HepG2 (cell line): ENCODE measurements around the gene F8. TPM values are rescaled to one million over a fixed set of nuclear protein-coding genes. Genes with fewer than 3 reads are reported as not detected.

Experiments
- ATAC-seq: fragments of 200-7000 bp; cut with Tn5 transposase; 3 replicates; pipeline ENCODE4 v1.9.1; 2020; ENCODE audit warnings: mild to moderate bottlenecking, moderate library complexity
- BruUV-seq: library from RNA; stranded (reverse); fragments of 400-500 nt; replicated peaks from 2 replicates; lab custom pipeline; 2021; lab: Mats Ljungman, UMichigan
- CTCF ChIA-PET: fragments of 300-600 bp; formaldehyde crosslinking; extraction: SDS; loops from one replicate; lab custom pipeline; 2021; ENCODE audit warnings: low total read pairs, inconsistent platforms, low intra/inter-chr PET ratio; lab: Yijun Ruan, JAX
- POLR2A ChIA-PET: fragments of 350-600 bp; sonication (Branson Sonifier 250); formaldehyde crosslinking; loops from one replicate; lab custom pipeline; 2020; ENCODE audit warnings: antibody characterized with exemption, inconsistent platforms; lab: Yijun Ruan, JAX
- DNase-seq: peaks from one replicate; pipeline ENCODE4 v3.0.0-alpha.2; 2015; ENCODE audit warnings: low spot score
- FAIRE-seq: peaks from 3 replicates; lab custom pipeline; 2011; peaks lifted over from hg19 to GRCh38; lab: Jason Lieb, UNC
- H2AFZ ChIP-seq: one replicate; pipeline ENCODE4 v1.6.1; 2011; ENCODE audit warnings: low read length, inconsistent platforms
- H3K27ac ChIP-seq: fragments of 300-600 bp; 3 replicates; pipeline ENCODE4 v1.8.0; 2011; ENCODE audit warnings: mixed run types, mild to moderate bottlenecking, mixed read lengths, low read length, inconsistent platforms; ENCODE audit not compliant: insufficient read depth; ENCODE audit errors: extremely low read length
- H3K27me3 ChIP-seq, 2 experiments: fragments of 200-600 bp in 1 of 2; 2 replicates in 1 of 2; 3 replicates in 1 of 2; pipeline versions ENCODE4 v1.6.0 to v1.8.0; 2011; ENCODE audit warnings: low read length in 2 of 2, mild to moderate bottlenecking in 2 of 2, moderate library complexity in 2 of 2, inconsistent platforms in 1 of 2; ENCODE audit not compliant: insufficient read depth in 2 of 2, control insufficient read depth in 1 of 2
- H3K36me3 ChIP-seq, 2 experiments: fragments of 200-600 bp in 1 of 2; replicated peaks in 1 of 2; 2 replicates in 1 of 2; 3 replicates in 1 of 2; pipeline versions ENCODE4 v1.5.1 to v1.8.0; 2011; ENCODE audit warnings: low read length in 2 of 2, inconsistent platforms in 1 of 2; ENCODE audit not compliant: insufficient read depth in 2 of 2, control insufficient read depth in 1 of 2
- H3K4me1 ChIP-seq: 2 replicates; pipeline ENCODE4 v1.5.1; 2012; ENCODE audit warnings: low read length, inconsistent platforms; ENCODE audit not compliant: insufficient read depth
- H3K4me2 ChIP-seq: 2 replicates; pipeline ENCODE4 v1.6.0; 2011; ENCODE audit warnings: low read depth, low read length, inconsistent platforms
- H3K4me3 ChIP-seq, 3 experiments: fragments of 200-600 bp in 1 of 3; sonication (generic), shearing (Covaris generic) in 1 of 3; replicated peaks in 1 of 3; 2 replicates each; pipeline ENCODE4 v1.5.1; 2011 to 2016; ENCODE audit warnings: low read length in 3 of 3, inconsistent platforms in 2 of 3, low read depth in 2 of 3, mild to moderate bottlenecking in 2 of 3, control low read depth in 1 of 3, mixed read lengths in 1 of 3; ENCODE audit not compliant: insufficient read depth in 1 of 3
- H3K79me2 ChIP-seq: one replicate; pipeline ENCODE4 v1.6.1; 2011; ENCODE audit warnings: low read length, inconsistent platforms; ENCODE audit not compliant: insufficient read depth
- H3K9ac ChIP-seq: 2 replicates; pipeline ENCODE4 v1.6.0; 2011; ENCODE audit warnings: mild to moderate bottlenecking, low read depth, low read length, inconsistent platforms; ENCODE audit not compliant: insufficient read depth
- H3K9me3 ChIP-seq: 2 replicates; pipeline ENCODE4 v1.5.1; 2012; ENCODE audit warnings: mild to moderate bottlenecking, low read length
- H4K20me1 ChIP-seq: 2 replicates; pipeline ENCODE4 v1.6.0; 2011; ENCODE audit warnings: inconsistent platforms, mild to moderate bottlenecking, low read length, moderate library complexity; ENCODE audit not compliant: insufficient read depth
- DZIP1 ChIP-seq: sonication (generic); formaldehyde crosslinking; IDR thresholded peaks from 2 replicates; pipeline ENCODE4 v1.5.0; 2020; ENCODE audit warnings: mild to moderate bottlenecking, missing genetic modification reagents
- HES4 ChIP-seq: sonication (generic); formaldehyde crosslinking; IDR thresholded peaks from 2 replicates; pipeline ENCODE4 v1.9.0; 2021; ENCODE audit warnings: mild to moderate bottlenecking, missing genetic modification reagents, borderline replicate concordance
- MAFG ChIP-seq: sonication (generic); formaldehyde crosslinking; IDR thresholded peaks from 2 replicates; pipeline ENCODE4 v1.5.1; 2020; ENCODE audit warnings: mild to moderate bottlenecking, missing genetic modification reagents
- MZF1 ChIP-seq: sonication (generic); formaldehyde crosslinking; IDR thresholded peaks from 2 replicates; pipeline ENCODE4 v1.8.1; 2023; ENCODE audit warnings: mild to moderate bottlenecking, missing genetic modification reagents, borderline replicate concordance
- PITX1 ChIP-seq: sonication (generic); formaldehyde crosslinking; IDR thresholded peaks from 2 replicates; pipeline ENCODE4 v1.5.1; 2020; ENCODE audit warnings: mild to moderate bottlenecking, missing genetic modification reagents
- ZIK1 ChIP-seq: sonication (generic); formaldehyde crosslinking; IDR thresholded peaks from 2 replicates; pipeline ENCODE4 v1.5.0; 2020; ENCODE audit warnings: mild to moderate bottlenecking, low read depth, missing genetic modification reagents, borderline replicate concordance
- ZNF136 ChIP-seq: sonication (generic); formaldehyde crosslinking; IDR thresholded peaks from 2 replicates; pipeline ENCODE4 v1.8.1; 2022; ENCODE audit warnings: low read depth, mild to moderate bottlenecking, moderate library complexity, missing genetic modification reagents
- ZNF407 ChIP-seq: sonication (generic); formaldehyde crosslinking; IDR thresholded peaks from one replicate; pipeline ENCODE4 v1.5.1; 2020; ENCODE audit warnings: mild to moderate bottlenecking, missing genetic modification reagents; ENCODE audit errors: not compliant biosample characterization
- ZNF678 ChIP-seq: sonication (generic); formaldehyde crosslinking; IDR thresholded peaks from 2 replicates; pipeline ENCODE4 v1.4.0; 2020; ENCODE audit warnings: mild to moderate bottlenecking, missing genetic modification reagents
- WGBS: methylation state at CpG from one replicate; pipeline ENCODE4 v1.1.6; 2017; ENCODE audit warnings: low lambda C conversion rate; 5-methylcytosine and 5-hydroxymethylcytosine counted together
- in situ Hi-C: cut with HindIII; loops from 2 replicates; pipeline ENCODE4 v1.10.0; 2017; ENCODE audit warnings: low pct_unique_long_range_greater_than_20kb; ENCODE audit not compliant: extremely low pct_ligation_motif_present
- intact Hi-C: fragments of 100-400 bp; cut with micrococcal nuclease; formaldehyde crosslinking; loops from one replicate; pipeline ENCODE4 v1.10.0; 2022; ENCODE audit not compliant: unreplicated experiment
- polyA plus RNA-seq, 8 experiments: library from polyadenylated mRNA; depleted of rRNA in 3 of 8; stranded (reverse) in 7 of 8; unstranded in 1 of 8; fragments of >200 nt; fragmentation: Illumina TruSeq in 4 of 8; extraction: Trizol in 4 of 8; gene quantifications; 2 replicates each; pipeline versions ENCODE4 v1.2.1 to v1.2.3, GENCODE V29; 2011 to 2016; ENCODE audit warnings: low read depth in 4 of 8, missing spikeins in 1 of 8, mixed read lengths in 1 of 8; ENCODE audit not compliant: insufficient read depth in 1 of 8
- total RNA-seq, 5 experiments: library from RNA; depleted of rRNA; stranded (reverse); fragments of >200 nt; fragmentation: Illumina TruSeq; extraction: Trizol; gene quantifications; 2 replicates each; pipeline ENCODE4 v1.2.3, GENCODE V29; 2016; ENCODE audit warnings: low read depth in 1 of 5

The F8 gene
- total and polyA plus RNA-seq, 2 of the 13 experiments (the other 11 are each of a cell fraction or from before 2014, with no cell fraction given): 0.29 to 0.61 TPM

- BruUV-seq: no TSS peak
- no peak overlapping the region for H3K4me3 ChIP-seq
- POLR2A ChIA-PET: no interaction called here
- H2AFZ ChIP-seq: no peak overlapping the region
- H3K4me2 ChIP-seq: no peak overlapping the region
- WGBS: 0% methylated on average over 1 of the region's 2 CpGs
- FAIRE-seq (no peak), DNase-seq (no peak), ATAC-seq (no peak)
- H3K9me3 ChIP-seq: no peaks in the 10 kb centered on the region
- intact Hi-C loops (no loop called here), in situ Hi-C loops (no loop called here)
- H3K36me3 ChIP-seq: no peaks in the 10 kb centered on the region
- no peaks in the 10 kb centered on the region for H3K27me3 ChIP-seq
- CTCF ChIA-PET: no interaction called here
- H3K9ac ChIP-seq: no peak overlapping the region
- no peaks in the 10 kb centered on the region for H3K4me1 ChIP-seq
- TF ChIP-seq ZIK1 (CRISPR knock-in tag): no peak
- no peak for TF ChIP-seq DZIP1 (CRISPR knock-in tag)
- TF ChIP-seq MAFG: no peak
- no peak for TF ChIP-seq MZF1
- no peak for TF ChIP-seq ZNF407 (CRISPR knock-in tag)
- no peak for TF ChIP-seq HES4 (CRISPR knock-in tag)
- TF ChIP-seq PITX1: no peak
- no peak for TF ChIP-seq ZNF678 (CRISPR knock-in tag)
- no peak for TF ChIP-seq ZNF136
- H4K20me1 ChIP-seq: no peaks in the 10 kb centered on the region
- no peak overlapping the region for H3K27ac ChIP-seq
- no peaks in the 10 kb centered on the region for H3K79me2 ChIP-seq
Measured at GRCh38 chrX:154914052-154914451, 108.5 kb downstream of the F8 start.
